PC-9 (cell line): ENCODE data around the gene DNAJB12. TPM values are rescaled to one million over a fixed set of nuclear protein-coding genes. Genes with fewer than 3 reads are reported as not detected.

Experiments used
- BruUV-seq: library from RNA; stranded (reverse); fragments of 400-500 nt; replicated peaks from 2 replicates; lab custom pipeline; 2021; lab: Mats Ljungman, UMichigan
- CTCF ChIA-PET: fragments of 300-600 bp; sonication (Branson Sonifier 250); formaldehyde crosslinking; loops from one replicate; lab custom pipeline; 2022; ENCODE audit warnings: antibody characterized with exemption; lab: Charles Lee
- POLR2A ChIA-PET: fragments of 300-600 bp; sonication (Branson Sonifier 250); formaldehyde crosslinking; loops from one replicate; lab custom pipeline; 2022; ENCODE audit warnings: antibody characterized with exemption; ENCODE audit not compliant: unreplicated experiment; lab: Charles Lee
- DNase-seq, 2 experiments: peaks; one replicate each; pipeline versions ENCODE4 v3.0.0 to v3.0.0-alpha.2; 2015 to 2022; ENCODE audit warnings: mixed read lengths in 1 of 2
- H2AFZ ChIP-seq: fragments of 200-600 bp; sonication (generic); 2 replicates; pipeline ENCODE4 v1.8.1; 2017; ENCODE audit warnings: antibody characterized with exemption
- H3F3A ChIP-seq: fragments of 200-600 bp; sonication (generic); 2 replicates; pipeline ENCODE4 v1.8.1; 2017; ENCODE audit warnings: antibody characterized with exemption, mild to moderate bottlenecking, low read depth; ENCODE audit not compliant: insufficient read depth
- H3K27ac ChIP-seq: fragments of 200-600 bp; sonication (generic); 2 replicates; pipeline ENCODE4 v1.6.1; 2016; ENCODE audit warnings: mixed run types
- H3K27me3 ChIP-seq: fragments of 200-600 bp; sonication (generic); 2 replicates; pipeline ENCODE4 v1.6.1; 2016; ENCODE audit warnings: low read depth, mixed run types; ENCODE audit not compliant: insufficient read depth
- H3K36me3 ChIP-seq: fragments of 200-600 bp; sonication (generic); 2 replicates; pipeline ENCODE4 v1.6.1; 2016; ENCODE audit warnings: low read depth, mixed run types
- H3K4me1 ChIP-seq: fragments of 200-600 bp; sonication (generic); replicated peaks from 2 replicates; pipeline ENCODE4 v1.6.1; 2016; ENCODE audit warnings: mixed run types; ENCODE audit not compliant: insufficient read depth
- H3K4me2 ChIP-seq: fragments of 200-600 bp; sonication (generic); 2 replicates; pipeline ENCODE4 v1.6.1; 2017; ENCODE audit warnings: mixed run types
- H3K4me3 ChIP-seq: fragments of 200-600 bp; sonication (generic); 2 replicates; pipeline ENCODE4 v1.6.1; 2016; ENCODE audit warnings: mixed run types
- H3K79me2 ChIP-seq: fragments of 200-600 bp; sonication (generic); 2 replicates; pipeline ENCODE4 v1.6.1; 2017; ENCODE audit warnings: low read depth, mixed run types
- H3K9me2 ChIP-seq: fragments of 200-600 bp; sonication (generic); 2 replicates; pipeline ENCODE4 v1.8.1; 2017; ENCODE audit warnings: mild to moderate bottlenecking; ENCODE audit not compliant: insufficient read depth
- H3K9me3 ChIP-seq: fragments of 200-600 bp; sonication (generic); 2 replicates; pipeline ENCODE4 v1.8.1; 2016; ENCODE audit warnings: low read depth; ENCODE audit not compliant: insufficient read depth
- H4K20me1 ChIP-seq: fragments of 200-600 bp; sonication (generic); 2 replicates; pipeline ENCODE4 v1.8.1; 2017; ENCODE audit not compliant: insufficient read depth
- EZH2 ChIP-seq: fragments of 200-600 bp; sonication (generic); IDR thresholded peaks from 2 replicates; pipeline ENCODE4 v1.8.0; 2017; ENCODE audit warnings: antibody characterized with exemption, low read depth
- intact Hi-C: fragments of 100-400 bp; cut with micrococcal nuclease; formaldehyde crosslinking; loops from one replicate; pipeline ENCODE4 v1.10.0; 2022; ENCODE audit not compliant: unreplicated experiment
- total RNA-seq: library from RNA; stranded (reverse); gene quantifications from 2 replicates; pipeline ENCODE4 v1.2.3, GENCODE V29; 2021
- TF ChIP-seq, protein P1 (sequence below): fragments of 200-600 bp; sonication (generic); conservative IDR thresholded peaks from 2 replicates; pipeline ENCODE4 v1.6.1; 2017; ENCODE audit warnings: mixed run types, antibody characterized with exemption, mild to moderate bottlenecking, moderate library complexity

The DNAJB12 gene
- total RNA-seq, 1 experiment from 2014 or later = 46.9 TPM

DNA sequence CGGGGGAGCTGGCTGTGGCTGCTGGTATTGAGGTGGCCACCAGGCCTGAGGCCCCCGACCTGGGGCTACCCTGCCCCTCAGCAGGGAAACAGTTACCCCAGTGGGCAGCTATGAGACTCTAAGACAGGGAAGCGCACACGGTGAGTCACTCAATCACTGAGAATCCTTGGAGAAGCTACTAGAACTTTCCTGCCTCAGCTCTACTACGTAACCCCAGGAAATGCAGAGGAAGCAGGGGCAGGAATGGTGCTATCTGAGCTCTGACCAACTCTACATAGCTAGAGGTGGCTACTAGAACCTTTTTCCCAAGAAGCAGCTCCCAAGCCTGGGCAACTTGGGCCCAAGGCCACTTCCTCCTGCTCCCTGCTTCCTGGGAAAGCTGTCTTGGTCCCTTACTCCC, 11.8 kb downstream of the DNAJB12 start:
- TF ChIP-seq EZH2 = no peak
- TF ChIP-seq, protein P1, sequence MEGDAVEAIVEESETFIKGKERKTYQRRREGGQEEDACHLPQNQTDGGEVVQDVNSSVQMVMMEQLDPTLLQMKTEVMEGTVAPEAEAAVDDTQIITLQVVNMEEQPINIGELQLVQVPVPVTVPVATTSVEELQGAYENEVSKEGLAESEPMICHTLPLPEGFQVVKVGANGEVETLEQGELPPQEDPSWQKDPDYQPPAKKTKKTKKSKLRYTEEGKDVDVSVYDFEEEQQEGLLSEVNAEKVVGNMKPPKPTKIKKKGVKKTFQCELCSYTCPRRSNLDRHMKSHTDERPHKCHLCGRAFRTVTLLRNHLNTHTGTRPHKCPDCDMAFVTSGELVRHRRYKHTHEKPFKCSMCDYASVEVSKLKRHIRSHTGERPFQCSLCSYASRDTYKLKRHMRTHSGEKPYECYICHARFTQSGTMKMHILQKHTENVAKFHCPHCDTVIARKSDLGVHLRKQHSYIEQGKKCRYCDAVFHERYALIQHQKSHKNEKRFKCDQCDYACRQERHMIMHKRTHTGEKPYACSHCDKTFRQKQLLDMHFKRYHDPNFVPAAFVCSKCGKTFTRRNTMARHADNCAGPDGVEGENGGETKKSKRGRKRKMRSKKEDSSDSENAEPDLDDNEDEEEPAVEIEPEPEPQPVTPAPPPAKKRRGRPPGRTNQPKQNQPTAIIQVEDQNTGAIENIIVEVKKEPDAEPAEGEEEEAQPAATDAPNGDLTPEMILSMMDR = no peak
- H3K4me2 ChIP-seq = no peak overlapping the region
- no peak overlapping the region for H3K27ac ChIP-seq
- intact Hi-C loops = no loop called here
- no peaks in the 10 kb centered on the region for H4K20me1 ChIP-seq
- H3K4me3 ChIP-seq = no peak overlapping the region
- no TSS peak for BruUV-seq
- H3K9me2 ChIP-seq = no peaks in the 10 kb centered on the region
- no peaks in the 10 kb centered on the region for H3K27me3 ChIP-seq
- peaks cover 23% of the 10 kb centered on the region for H3F3A ChIP-seq
- no peak overlapping the region for H2AFZ ChIP-seq
- ChIA-PET CTCF (interaction anchor here (0.6 kb wide), 2 partner anchors 36 to 229 kb away, joined by 4 to 6 read pairs; no protein-coding TSS in a partner anchor), POLR2A (no interaction called here)
- H3K4me1 ChIP-seq = no peaks in the 10 kb centered on the region
- no peaks in the 10 kb centered on the region; the same call in 1 of the 2 replicates for H3K9me3 ChIP-seq
- 0 out of 2 replicates have a peak, but pooled peaks cover 16% of the 10 kb centered on the region for H3K79me2 ChIP-seq
- no peak for DNase-seq
- H3K36me3 ChIP-seq = peaks cover 23% of the 10 kb centered on the region

DNA sequence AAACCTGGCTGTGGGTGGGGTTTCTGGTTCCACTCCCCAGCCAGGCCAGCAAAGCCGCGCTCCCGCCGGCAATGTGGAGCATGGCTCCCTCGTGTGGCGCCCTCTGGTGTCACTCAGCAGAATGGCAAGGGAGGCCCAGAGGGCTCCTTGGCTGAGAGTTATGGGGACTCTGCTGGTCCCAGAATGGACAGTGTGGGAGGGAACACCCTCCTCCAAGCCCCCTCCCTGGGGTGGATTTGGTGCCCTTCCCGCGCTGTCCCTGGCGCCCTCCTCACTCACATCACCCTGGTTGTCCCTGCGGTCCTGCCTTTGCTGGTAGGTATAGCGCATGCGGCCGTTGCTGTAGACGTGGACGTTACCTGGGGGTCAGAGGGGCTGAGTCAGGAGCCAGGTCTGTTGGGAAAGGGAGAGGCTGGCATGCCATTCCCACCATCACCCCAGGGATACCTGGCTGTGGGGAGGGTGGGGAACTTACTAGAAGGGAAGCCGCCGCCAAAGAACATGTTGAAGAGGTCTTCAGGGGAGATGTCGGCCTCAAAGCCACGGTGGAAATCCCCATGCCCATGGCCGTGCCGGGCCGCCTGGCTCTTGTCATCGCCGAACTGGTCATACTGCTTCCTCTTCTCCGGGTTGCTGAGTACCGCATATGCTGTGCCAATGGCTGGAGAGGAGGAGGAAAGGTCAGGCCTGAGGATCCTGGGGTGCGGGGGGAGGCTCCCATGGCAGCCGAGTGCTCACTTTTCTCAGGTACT, 14.0 kb downstream of the DNAJB12 start:
- CTCF ChIA-PET = interaction anchor here (0.5 kb wide), 1 partner anchor 295 kb away, joined by 4 read pairs; no protein-coding TSS in a partner anchor

GRCh38 chr10:72338180-72338579, 16.5 kb downstream of the DNAJB12 start:
- BruUV-seq = no TSS peak
- CTCF ChIA-PET = interaction anchor here (0.6 to 1.2 kb wide), 4 partner anchors 49 to 442 kb away, joined by 3 to 7 read pairs (median 4); no protein-coding TSS in a partner anchor
- Histone ChIP-seq H3K4me1 (peaks cover 12% of the 10 kb centered on the region), H4K20me1 (no peaks in the 10 kb centered on the region), H3K9me3 (no peaks in the 10 kb centered on the region; the same call in 1 of the 2 replicates), H3K9me2 (no peaks in the 10 kb centered on the region), H3K4me2 (no peak overlapping the region), H3K27ac (no peak overlapping the region), H3K4me3 (no peak overlapping the region), H3F3A (peaks cover 31% of the 10 kb centered on the region), H3K79me2 (no peaks in the 10 kb centered on the region), H2AFZ (no peak overlapping the region), H3K27me3 (no peaks in the 10 kb centered on the region), H3K36me3 (peaks cover 23% of the 10 kb centered on the region)
- TF ChIP-seq EZH2 = no peak
- TF ChIP-seq, protein P1 = no peak
- DNase-seq = no peak
- POLR2A ChIA-PET = interaction anchor here (0.6 kb wide), 1 partner anchor 13 kb away, joined by 6 read pairs; no protein-coding TSS in a partner anchor
- intact Hi-C loops = loop anchor here (10.0 kb wide), 1 partner anchor 1023 kb away; the partner anchor contains the start of gene SLC29A3

More for the DNA sequence above, 14.0 kb downstream of the DNAJB12 start:
- peak in 1 of 2 experiments; percentile 62 for DNase-seq
- Histone ChIP-seq H3K36me3 (peaks cover 23% of the 10 kb centered on the region), H3K79me2 (no peaks in the 10 kb centered on the region), H3K9me2 (no peaks in the 10 kb centered on the region), H3K9me3 (no peaks in the 10 kb centered on the region; the same call in 1 of the 2 replicates), H3K4me3 (no peak overlapping the region), H3K27me3 (no peaks in the 10 kb centered on the region), H3F3A (peaks cover 29% of the 10 kb centered on the region), H4K20me1 (no peaks in the 10 kb centered on the region), H3K4me1 (peaks cover 11% of the 10 kb centered on the region), H3K4me2 (no peak overlapping the region), H2AFZ (no peak overlapping the region), H3K27ac (no peak overlapping the region)
- no TSS peak for BruUV-seq
- intact Hi-C loops = no loop called here
- TF ChIP-seq, protein P1 = peak; percentile 95
- TF ChIP-seq EZH2 = no peak
- POLR2A ChIA-PET = no interaction called here
